NCI-H2029 treated with DMSO at 0.1 percent for 48 hours (cell line): ENCODE results near the gene HEBP1.

Source experiments
- DNase-seq: peaks from one replicate; lab custom pipeline; 2025; lab: John Stamatoyannopoulos, UW

The HEBP1 gene

GRCh38 chr12:12951504-12951903 is 48.6 kb downstream of the HEBP1 start:
- DNase-seq, result no peak

GRCh38 chr12:12947902-12948301 is 52.2 kb downstream of the HEBP1 start:
- no peak for DNase-seq

GRCh38 chr12:12946686-12947355 is 53.2 kb downstream of the HEBP1 start:
- DNase-seq, result no peak

DNA sequence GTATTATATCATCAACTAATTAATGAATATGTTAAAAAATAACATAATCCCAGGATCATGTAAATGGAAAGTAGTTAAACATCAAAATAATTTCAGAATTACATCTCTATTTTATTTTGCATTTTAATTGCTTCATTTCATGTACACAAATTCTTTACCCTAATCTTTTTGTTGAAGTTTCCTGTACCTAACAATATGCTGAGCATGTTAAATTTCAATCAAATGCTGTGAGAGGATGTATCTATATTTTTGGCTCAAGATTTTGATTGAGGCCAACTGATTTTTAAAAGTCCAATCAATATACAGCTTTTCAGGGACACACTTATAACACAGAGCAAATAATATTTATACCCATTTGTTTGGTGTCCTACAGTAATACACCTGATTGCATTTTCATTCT is 54.5 kb downstream of the HEBP1 start:
- DNase-seq, result no peak

- DNase-seq, result no peak
Observed at GRCh38 chr12:12943586-12944260, 56.3 kb downstream of the HEBP1 start.

- no peak for DNase-seq
Observed at GRCh38 chr12:12941450-12942350, 58.4 kb downstream of the HEBP1 start.

DNA sequence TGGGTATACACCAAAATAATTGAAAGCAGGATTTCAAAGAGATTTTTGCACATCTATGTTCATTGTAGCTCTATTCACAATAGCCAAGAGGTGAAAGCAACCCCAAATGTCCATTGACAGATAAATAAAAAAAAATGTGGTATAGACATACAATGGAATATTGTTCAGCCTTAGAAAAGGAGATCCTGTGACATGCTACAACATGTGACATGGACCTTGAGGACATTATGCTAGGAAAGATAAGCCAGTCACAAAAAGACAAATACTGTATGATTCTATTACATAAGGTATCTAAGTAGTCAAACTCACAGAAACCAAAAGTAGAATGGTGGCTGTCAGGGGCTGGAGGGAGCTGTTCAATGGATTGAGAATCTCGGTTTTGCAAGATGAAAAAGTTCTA is 60.2 kb downstream of the HEBP1 start:
- no peak for DNase-seq

DNA sequence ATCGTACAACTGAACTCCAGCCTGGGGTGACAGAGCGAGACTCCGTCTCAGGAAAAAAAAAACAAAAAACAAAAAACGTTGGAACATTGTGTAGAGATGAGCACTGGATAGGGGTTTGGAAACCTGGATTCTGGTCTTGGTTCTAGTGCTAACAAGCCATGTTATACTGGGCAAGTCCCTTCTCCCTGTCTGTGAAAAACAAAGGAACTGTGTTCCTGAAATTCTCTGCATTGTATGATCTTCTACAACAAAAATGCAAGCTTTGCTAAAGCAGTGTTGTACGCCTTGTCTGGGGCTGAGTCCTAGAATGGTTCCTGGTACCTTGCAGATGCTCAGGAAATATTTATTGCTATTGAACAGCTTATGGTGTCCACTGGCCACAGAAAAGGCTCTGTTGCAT is 61.5 kb downstream of the HEBP1 start:
- DNase-seq, result no peak

DNA sequence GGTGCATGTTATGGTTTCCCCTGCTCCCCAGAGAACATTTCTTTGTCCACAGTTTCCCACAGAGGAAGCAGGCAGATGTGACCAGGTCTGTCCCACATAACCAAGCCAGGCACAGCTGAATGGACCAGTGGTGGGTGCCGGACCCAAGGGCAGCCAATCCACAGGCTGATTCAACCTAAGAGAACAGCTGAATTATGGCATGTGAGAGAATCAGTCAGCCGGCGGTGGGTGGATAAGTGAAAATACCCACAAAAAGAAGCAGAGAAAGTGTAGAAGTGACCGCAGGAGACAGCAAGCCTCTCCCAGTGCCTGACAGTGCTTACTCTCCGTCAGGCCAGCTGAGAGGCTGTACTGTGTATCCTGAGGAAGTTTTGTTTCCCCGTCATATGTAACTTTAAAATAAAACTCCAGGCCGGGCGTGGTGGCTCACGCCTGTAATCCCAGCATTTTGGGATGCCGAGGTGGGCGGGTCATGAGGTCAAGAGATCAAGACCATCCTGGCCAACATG is 63.0 kb downstream of the HEBP1 start:
- no peak for DNase-seq

- DNase-seq, result no peak
Observed at GRCh38 chr12:12934556-12934955, 65.5 kb downstream of the HEBP1 start.

- DNase-seq, result no peak
Observed at GRCh38 chr12:12933742-12934141, 66.3 kb downstream of the HEBP1 start.

DNA sequence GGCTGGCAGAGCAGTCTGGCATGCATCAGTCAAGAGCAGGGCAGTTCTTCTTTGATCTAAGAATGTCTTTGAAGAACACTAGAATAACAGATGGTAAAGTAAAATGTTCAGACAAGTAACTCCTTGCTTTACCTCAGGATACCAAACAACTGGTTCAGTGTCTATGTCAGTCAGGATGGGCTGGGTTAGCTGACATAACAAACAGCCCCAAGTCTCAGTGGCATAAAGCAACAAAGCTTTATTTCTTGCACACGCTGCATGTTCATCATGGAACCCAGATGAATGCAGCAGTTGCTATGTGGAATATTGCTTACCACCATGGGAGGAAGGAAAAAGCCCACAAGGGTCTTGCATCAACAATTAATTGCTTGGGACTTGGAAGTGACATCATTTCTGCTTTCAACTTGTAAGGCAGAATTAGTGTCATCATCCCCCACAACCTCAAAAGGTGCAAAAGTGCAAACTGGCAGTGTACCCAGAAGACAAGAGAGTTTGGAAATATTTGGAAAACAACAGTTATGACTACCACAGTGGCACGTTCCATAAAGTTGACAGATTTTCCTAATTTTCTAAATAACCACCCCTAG is 69.3 kb downstream of the HEBP1 start:
- DNase-seq, result no peak

GRCh38 chr12:12929696-12930095 is 70.4 kb downstream of the HEBP1 start:
- DNase-seq, result no peak

- peak; percentile 86 for DNase-seq
Observed at GRCh38 chr12:12927211-12928079, 72.6 kb downstream of the HEBP1 start.

GRCh38 chr12:12926571-12927071 is 73.4 kb downstream of the HEBP1 start:
- no peak for DNase-seq

GRCh38 chr12:12925388-12925787 is 74.7 kb downstream of the HEBP1 start:
- DNase-seq, result no peak
